HUES64 (cell line): Measurements from ENCODE around the gene ALG1.
"Not testable (repeated sequence)": the region's sequence is repeated elsewhere in the genome, so short reads cannot be mapped to it uniquely, and the experiment has no call there.

Experiments used
- H3K27ac ChIP-seq: 2 replicates; pipeline ENCODE4 v1.7.0; 2013; ENCODE audit warnings: low read depth, low read length, inconsistent platforms
- H3K27me3 ChIP-seq: 2 replicates; pipeline ENCODE4 v1.6.1; 2013; ENCODE audit warnings: mild to moderate bottlenecking, low read length; ENCODE audit not compliant: insufficient read depth
- H3K36me3 ChIP-seq: 2 replicates; pipeline ENCODE4 v1.6.1; 2013; ENCODE audit warnings: mild to moderate bottlenecking, low read length; ENCODE audit not compliant: insufficient read depth
- H3K4me1 ChIP-seq: 2 replicates; pipeline ENCODE4 v1.6.1; 2013; ENCODE audit warnings: mild to moderate bottlenecking, low read length, moderate library complexity; ENCODE audit not compliant: insufficient read depth
- H3K4me3 ChIP-seq: 2 replicates; pipeline ENCODE4 v1.5.1; 2013; ENCODE audit warnings: mild to moderate bottlenecking, low read length, moderate library complexity
- H3K9ac ChIP-seq: 2 replicates; pipeline ENCODE4 v1.6.1; 2013; ENCODE audit warnings: mild to moderate bottlenecking, low read depth, low read length
- H3K9me3 ChIP-seq: 2 replicates; pipeline ENCODE4 v1.6.1; 2013; ENCODE audit warnings: low read depth, low read length; ENCODE audit not compliant: insufficient read depth
- WGBS: fragments of 150-250, 120-280 bp; methylation state at CpG from one replicate; pipeline ENCODE4 v1.1.7; 2013; ENCODE audit warnings: missing lambda C conversion rate; 5-methylcytosine and 5-hydroxymethylcytosine counted together

The ALG1 gene

DNA sequence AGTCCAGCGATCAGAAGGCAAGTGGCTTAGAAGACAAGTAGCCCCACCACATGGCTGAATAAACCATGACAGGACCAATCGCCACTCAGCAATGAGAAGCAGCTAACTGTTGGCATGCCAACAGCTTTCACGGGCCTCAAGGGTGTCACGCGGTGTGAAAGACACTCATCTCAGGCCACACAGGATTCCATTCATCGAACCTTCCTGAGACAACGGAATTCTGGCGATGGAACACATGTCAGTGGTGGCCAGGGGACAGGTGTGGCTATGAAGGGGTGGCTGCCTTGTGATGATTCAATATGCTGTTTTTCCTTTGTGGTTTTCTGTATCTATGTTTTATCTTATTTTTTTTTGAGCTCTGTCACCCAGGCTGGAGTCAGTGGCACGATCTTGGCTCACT, 18.9 kb downstream of the ALG1 start:
- peaks cover 30% of the 10 kb centered on the region for H3K36me3 ChIP-seq
- H3K27me3 ChIP-seq, H3K9ac ChIP-seq, H3K4me3 ChIP-seq, H3K4me1 ChIP-seq, H3K9me3 ChIP-seq, H3K27ac ChIP-seq: not testable (repeated sequence)
- WGBS: 96% methylated on average over 9 of the region's 9 CpGs

DNA sequence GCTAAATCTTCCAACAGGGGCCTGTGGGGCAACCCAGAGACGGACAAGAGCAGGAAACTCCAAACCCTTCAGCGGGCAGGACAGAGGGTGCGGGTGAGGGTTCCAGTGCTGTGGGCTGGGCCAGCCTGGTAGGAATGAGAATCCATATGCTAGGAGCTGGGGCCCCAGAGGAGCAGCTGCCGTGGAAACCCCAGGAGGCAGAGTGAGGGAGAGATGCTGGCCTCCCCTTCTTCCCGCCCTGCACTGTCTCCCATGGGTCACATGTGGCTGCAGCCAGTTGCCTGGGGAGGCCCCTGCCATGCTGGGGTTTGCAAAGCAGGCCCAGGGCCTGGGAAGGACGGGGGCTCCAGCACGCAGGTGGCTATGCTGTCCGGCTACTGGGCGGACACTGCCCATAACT, 21.4 kb downstream of the ALG1 start:
- H3K4me3 ChIP-seq, H3K4me1 ChIP-seq, H3K9ac ChIP-seq, H3K27me3 ChIP-seq, H3K9me3 ChIP-seq, H3K27ac ChIP-seq: not testable (repeated sequence)
- H3K36me3 ChIP-seq: peaks cover 17% of the 10 kb centered on the region
- 88% methylated on average over 7 of the region's 9 CpGs for WGBS

DNA sequence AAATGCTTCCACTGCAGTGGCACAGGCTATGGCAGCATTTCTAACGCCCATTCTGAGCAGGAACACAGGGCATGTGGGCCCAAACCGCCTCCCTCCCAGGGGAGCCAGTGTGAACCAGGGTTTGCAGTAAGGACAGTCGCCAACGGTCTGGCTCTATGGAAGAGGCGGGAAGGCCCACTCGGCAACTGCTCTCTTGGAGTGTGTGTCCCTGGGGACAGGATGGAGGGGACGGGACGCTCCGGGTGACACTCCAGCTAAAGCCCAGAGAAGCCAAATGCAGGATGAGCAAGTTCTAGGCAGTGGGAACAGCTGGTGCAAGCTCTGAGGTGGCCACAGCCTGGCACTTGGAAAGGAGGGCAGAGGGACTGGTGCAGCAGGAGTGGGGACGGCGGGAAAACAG, 22.1 kb downstream of the ALG1 start:
- H3K4me1 ChIP-seq, H3K4me3 ChIP-seq, H3K27ac ChIP-seq, H3K9me3 ChIP-seq, H3K9ac ChIP-seq, H3K27me3 ChIP-seq: not testable (repeated sequence)
- peaks cover 12% of the 10 kb centered on the region for H3K36me3 ChIP-seq
- WGBS: 89% methylated on average over 10 of the region's 11 CpGs

DNA sequence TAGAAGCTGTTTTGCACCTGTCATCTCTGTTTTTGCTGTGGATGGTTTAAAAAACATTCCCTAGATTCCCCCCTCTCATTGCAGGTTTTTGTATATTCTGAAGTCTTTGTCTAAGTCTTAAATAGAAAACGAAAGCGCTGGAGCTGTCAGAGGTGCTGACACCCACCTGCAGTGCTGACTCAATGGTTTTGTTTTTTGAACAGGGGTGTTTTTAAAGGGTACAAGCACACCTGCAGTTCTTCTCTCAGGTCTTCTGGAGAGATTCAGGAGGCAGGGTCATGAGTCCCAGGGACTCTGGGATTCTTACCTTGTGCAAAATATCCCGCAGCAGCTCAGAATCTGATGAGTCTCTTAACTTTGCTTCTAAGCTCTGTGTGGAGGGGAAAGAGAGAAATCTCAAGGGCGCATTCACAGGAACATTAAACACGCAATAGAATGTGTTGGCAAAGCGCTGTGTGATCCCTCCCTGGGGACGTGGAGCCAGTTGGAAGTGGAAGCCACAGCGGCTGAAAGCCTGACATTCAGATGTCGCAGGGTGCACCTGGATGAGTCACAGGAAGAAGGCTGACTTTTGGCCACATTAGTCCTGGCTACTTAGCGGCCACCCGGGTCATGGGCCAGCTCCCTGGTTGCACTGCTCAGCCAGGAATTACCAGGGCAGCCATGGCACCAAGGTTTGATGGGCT, 23.6 kb downstream of the ALG1 start:
- H3K36me3 ChIP-seq, H3K9ac ChIP-seq, H3K4me1 ChIP-seq, H3K4me3 ChIP-seq, H3K9me3 ChIP-seq, H3K27me3 ChIP-seq, H3K27ac ChIP-seq: not testable (repeated sequence)
- WGBS: 76% methylated on average over 11 of the region's 11 CpGs

DNA sequence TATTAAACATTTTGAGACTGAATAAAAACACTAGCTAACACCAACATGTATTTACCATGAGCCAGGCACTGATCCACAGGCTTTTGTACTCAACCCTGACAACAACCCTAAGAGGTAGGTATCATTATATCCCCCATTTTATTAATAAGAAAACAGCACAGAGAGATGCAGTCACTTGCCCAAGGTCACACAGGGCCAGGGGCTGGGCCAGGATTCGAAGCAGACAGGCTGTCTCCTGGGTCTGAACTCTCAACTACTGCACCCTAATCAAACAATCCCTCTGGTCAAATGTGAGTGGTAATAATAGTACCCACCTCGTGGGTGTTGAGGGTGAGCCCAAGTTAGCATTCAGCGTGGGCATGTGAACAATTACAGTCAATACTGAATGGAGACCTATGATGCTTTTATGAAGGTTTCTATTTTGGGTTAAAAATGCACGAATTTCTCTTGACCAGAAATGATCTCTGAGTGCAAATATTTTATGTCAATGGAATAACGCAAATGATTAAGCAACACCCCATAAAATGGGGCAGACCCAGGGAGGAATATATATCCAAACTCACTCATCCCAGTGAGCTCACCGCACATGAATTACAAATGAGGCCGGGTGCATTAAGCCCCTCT, 24.9 kb downstream of the ALG1 start:
- Histone ChIP-seq H3K4me3 (peak overlapping the region; percentile 90), H3K9ac (peak overlapping the region; percentile 77)
- H3K27ac ChIP-seq, H3K36me3 ChIP-seq, H3K9me3 ChIP-seq, H3K4me1 ChIP-seq, H3K27me3 ChIP-seq: not testable (repeated sequence)
- 33% methylated on average over 3 of the region's 7 CpGs for WGBS

DNA sequence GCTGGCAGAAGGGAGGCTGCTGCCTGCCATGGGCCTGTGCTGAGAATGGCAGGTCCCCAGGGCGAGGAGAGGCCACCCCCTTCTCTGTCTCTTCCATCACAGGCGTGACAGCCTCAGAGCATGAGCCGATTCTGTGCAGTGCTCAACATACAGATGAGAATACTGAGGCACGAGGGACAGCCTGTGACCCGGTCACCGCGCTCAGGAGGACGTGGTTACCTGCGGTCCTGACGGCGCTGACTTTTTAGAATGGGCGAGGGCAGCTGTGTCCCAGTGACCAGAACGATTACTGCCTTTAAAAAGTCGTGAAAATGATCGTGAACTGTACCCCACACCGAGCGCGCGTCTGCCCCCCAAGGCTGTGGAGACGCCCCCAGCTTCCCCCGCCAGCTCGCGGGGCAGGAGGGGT, 25.4 kb downstream of the ALG1 start:
- Histone ChIP-seq H3K4me3 (peak overlapping the region; percentile 90), H3K9ac (peak overlapping the region; percentile 77), H3K27ac (peak overlapping the region; percentile 78; the same call in 1 of the 2 replicates)
- not testable (repeated sequence) for H3K9me3 ChIP-seq, H3K27me3 ChIP-seq, H3K4me1 ChIP-seq, H3K36me3 ChIP-seq
- WGBS: under 1% methylated on average over 23 of the region's 23 CpGs

DNA sequence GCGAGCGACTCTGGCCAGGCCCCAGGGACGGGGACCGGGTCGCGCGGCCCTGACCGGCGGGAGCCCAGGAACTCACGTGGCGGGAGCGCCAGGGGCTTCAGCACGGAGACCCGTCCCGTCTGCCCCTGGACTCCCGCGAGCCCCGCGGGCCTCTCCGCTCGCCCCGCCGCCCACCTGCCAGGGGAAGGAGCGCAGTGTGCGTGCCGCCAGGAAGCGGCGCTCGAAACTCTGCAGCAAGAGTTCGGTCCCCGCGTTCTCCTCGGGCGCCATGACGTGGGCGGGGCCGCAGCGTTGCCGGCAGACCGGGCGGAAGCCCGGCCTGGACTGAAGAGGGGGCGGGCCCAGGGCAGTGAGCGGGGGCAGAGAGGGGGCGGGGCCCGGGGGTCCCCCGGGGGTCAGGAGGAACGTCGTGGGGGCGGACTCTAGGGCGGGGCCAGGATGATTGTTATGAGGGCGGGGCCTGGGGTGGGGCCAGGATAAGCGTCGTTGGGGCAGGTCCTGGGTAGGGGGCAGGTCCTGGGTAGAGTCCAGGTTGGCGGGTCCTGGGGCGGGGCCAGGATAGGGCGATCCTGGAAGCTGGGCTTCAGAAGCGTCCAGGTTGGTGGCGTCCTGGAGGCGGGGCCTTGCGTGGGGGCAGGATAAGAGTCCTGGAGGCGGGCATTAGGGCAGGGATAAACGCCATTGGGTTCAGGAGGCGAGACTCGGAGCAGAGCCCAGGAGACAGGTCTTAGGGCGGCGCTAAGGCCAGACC, 26.0 kb downstream of the ALG1 start, which contains the start of gene EEF2KMT:
EEF2KMT (minus strand) TSS at position 326 of the 751 bp plus-strand sequence; CDS start at position 270, 56 bp downstream.
- Histone ChIP-seq H3K9ac (peak within 1 kb of the TSS; percentile 77), H3K4me3 (peak within 1 kb of the TSS; percentile 90), H3K27ac (peak within 1 kb of the TSS; percentile 78; the same call in 1 of the 2 replicates)
- not testable (repeated sequence) for H3K4me1 ChIP-seq, H3K27me3 ChIP-seq, H3K9me3 ChIP-seq, H3K36me3 ChIP-seq
- under 1% methylated on average over 67 of the region's 67 CpGs for WGBS

DNA sequence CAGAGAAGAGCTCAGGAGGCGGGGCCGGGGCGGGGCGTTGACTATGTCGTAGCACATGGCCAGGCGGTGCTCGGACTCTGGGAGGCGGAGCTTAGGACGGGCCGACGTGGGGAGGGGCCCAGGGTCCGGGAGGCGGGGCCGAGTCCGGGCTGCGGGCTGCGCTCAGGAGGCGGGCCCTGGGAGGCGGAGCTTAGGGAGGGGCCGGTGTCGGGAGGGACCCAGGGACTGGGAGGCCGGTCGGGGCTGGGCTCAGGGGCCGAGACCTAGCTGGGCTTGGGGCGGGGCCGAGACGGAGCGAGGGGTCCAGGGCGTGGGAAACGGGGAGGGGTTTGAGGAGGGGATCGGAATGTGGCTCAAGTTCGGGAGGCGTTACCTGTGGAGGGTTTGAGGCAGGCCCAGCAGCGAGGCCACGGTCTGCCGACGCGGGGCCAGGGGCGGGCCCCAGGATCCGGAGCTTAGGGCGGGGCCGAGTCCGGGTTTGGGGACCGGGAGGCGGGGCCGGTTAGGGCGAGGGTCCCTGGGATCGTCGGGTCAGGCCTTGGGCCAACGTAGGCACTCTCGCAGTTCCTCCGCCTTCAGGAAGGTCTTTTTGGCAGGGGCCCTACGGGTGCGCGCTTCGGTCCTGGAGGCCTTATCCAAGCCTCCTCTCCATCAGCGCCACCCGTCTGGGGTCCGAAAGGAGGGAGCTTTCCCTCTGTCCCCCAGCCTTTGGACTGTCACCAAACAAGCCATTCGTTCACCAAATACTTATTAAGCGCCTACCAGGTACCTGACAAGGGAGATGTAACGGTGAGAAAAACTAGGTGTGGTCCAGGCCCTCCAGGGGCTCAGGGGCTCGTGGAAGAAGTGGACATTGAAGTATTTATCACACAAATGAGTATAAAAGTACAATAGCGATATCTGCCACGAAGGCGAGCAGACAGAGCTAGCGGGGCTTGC, 26.8 kb downstream of the ALG1 start:
- not testable (repeated sequence) for H3K27me3 ChIP-seq, H3K9me3 ChIP-seq, H3K36me3 ChIP-seq, H3K4me1 ChIP-seq
- H3K9ac ChIP-seq: peak overlapping the region; percentile 57
- peak overlapping the region; percentile 60; the same call in 1 of the 2 replicates for H3K27ac ChIP-seq
- peak overlapping the region; percentile 71 for H3K4me3 ChIP-seq
- WGBS: under 1% methylated on average over 37 of the region's 67 CpGs

DNA sequence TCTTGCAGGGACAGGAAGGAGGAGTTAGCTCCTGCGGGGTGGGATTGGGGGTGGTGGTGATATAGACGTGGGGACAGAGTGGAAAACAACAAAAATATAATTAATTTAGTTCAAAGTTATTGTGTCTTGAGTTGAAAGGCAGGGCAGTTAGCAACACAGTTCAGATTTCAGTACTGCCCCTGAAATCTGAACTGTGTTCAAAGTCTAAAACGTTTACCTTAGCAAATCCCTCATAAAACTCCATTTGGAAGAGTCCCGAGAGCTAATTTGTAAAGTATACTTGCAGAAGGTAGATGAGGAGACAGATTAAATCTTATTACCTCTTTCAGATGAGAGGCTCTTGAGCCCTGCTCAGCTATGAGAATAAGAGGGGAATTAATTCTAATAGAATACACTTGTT, 27.5 kb downstream of the ALG1 start:
- H3K27me3 ChIP-seq, H3K4me1 ChIP-seq, H3K27ac ChIP-seq, H3K9me3 ChIP-seq, H3K9ac ChIP-seq, H3K36me3 ChIP-seq: not testable (repeated sequence)
- no CpG with 5 or more reads among the region's 4 CpGs for WGBS
- H3K4me3 ChIP-seq: peak overlapping the region; percentile 71; the same call in 1 of the 2 replicates

DNA sequence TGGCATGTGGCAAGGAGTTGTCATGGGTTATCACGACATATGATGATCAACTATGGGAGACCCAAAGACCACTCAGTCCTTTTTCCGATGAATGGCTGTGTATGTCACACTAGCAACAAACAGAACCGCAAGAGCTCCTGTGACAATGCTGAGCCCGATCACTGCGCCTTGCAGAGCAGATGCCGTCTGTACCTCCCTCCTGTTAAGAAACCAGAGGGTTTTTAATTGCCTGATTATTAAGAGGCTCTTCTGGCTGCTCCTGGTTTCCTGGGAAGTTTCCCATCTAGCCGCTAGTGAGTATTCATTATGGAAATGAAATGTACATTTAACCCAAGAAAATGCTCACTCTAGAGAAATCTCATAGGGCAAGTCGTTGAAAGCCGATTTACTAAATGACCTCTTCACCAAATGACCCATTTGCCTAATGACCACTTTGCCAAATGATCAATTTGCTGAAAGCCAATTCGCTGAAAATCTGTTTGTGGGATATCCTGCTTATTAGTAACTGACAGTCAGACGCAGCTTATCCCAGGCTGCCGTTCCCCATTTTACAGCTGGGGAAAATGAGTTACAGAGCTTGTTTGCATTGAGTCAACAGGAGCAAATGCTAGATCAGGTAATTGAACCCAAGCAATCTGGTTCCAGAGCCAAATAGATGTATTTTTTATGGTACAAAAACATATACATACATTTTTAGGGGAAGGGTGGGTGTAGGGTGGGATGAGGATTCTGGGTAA, 31.8 kb downstream of the ALG1 start:
- H3K9ac ChIP-seq, H3K4me3 ChIP-seq, H3K27ac ChIP-seq, H3K27me3 ChIP-seq, H3K4me1 ChIP-seq, H3K9me3 ChIP-seq, H3K36me3 ChIP-seq: not testable (repeated sequence)
- WGBS: 95% methylated on average over 9 of the region's 12 CpGs
